DND-41 (cell line): ENCODE data around the gene CLCF1.

Source experiments
- EZH2 ChIP-seq: IDR thresholded peaks from 3 replicates; pipeline ENCODE4 v1.6.1; 2012; ENCODE audit warnings: borderline replicate concordance, low read depth, mild to moderate bottlenecking, moderate library complexity, low read length, inconsistent platforms; ENCODE audit not compliant: severe bottlenecking
- TF ChIP-seq, protein P1 (sequence below): IDR thresholded peaks from 2 replicates; pipeline ENCODE4 v1.5.1; 2012; ENCODE audit warnings: borderline replicate concordance, low read length, moderate library complexity, mild to moderate bottlenecking; ENCODE audit not compliant: poor library complexity, severe bottlenecking; ENCODE audit errors: extremely low read depth

DNA sequence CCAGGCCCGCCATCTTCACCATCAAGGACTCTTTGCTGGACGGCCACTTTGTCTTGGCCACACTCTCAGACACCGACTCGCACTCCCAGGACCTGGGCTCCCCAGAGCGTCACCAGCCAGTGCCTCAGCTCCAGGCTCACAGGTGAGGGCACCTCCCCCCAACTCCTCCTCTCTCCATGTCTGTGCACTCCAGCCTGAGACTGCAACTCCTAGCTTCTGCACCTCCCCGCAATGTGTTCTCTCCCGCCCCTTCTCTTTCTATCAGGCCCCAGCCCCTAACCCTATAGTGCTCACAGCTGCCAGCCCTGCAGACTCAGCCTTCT, 22.8 kb upstream of the CLCF1 start:
- TF ChIP-seq, protein P1, sequence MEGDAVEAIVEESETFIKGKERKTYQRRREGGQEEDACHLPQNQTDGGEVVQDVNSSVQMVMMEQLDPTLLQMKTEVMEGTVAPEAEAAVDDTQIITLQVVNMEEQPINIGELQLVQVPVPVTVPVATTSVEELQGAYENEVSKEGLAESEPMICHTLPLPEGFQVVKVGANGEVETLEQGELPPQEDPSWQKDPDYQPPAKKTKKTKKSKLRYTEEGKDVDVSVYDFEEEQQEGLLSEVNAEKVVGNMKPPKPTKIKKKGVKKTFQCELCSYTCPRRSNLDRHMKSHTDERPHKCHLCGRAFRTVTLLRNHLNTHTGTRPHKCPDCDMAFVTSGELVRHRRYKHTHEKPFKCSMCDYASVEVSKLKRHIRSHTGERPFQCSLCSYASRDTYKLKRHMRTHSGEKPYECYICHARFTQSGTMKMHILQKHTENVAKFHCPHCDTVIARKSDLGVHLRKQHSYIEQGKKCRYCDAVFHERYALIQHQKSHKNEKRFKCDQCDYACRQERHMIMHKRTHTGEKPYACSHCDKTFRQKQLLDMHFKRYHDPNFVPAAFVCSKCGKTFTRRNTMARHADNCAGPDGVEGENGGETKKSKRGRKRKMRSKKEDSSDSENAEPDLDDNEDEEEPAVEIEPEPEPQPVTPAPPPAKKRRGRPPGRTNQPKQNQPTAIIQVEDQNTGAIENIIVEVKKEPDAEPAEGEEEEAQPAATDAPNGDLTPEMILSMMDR, result no peak
- no peak for TF ChIP-seq EZH2
